IPS DF 6.9 (cell line): ENCODE data around the gene AKT3.
"Not testable (repeated sequence)": the region's sequence is repeated elsewhere in the genome, so short reads cannot be mapped to it uniquely, and the experiment has no call there.

Experiments used
- DNase-seq: peaks from one replicate; pipeline ENCODE4 v3.0.0-alpha.2; 2013; ENCODE audit warnings: low read depth, low spot score
- H3K27ac ChIP-seq: one replicate; pipeline ENCODE4 v1.5.1; 2013; ENCODE audit warnings: low read length, control low read depth
- H3K27me3 ChIP-seq: 2 replicates; pipeline ENCODE4 v1.6.1; 2013; ENCODE audit warnings: mild to moderate bottlenecking, low read length; ENCODE audit not compliant: control insufficient read depth, insufficient read depth
- H3K36me3 ChIP-seq: 2 replicates; pipeline ENCODE4 v1.6.1; 2013; ENCODE audit warnings: low read length; ENCODE audit not compliant: control insufficient read depth, insufficient read depth
- H3K4me1 ChIP-seq: 2 replicates; pipeline ENCODE4 v1.6.1; 2013; ENCODE audit warnings: low read length; ENCODE audit not compliant: control insufficient read depth, insufficient read depth
- H3K4me3 ChIP-seq: 2 replicates; pipeline ENCODE4 v1.5.1; 2013; ENCODE audit warnings: mild to moderate bottlenecking, low read length
- H3K9me3 ChIP-seq: 2 replicates; pipeline ENCODE4 v1.6.1; 2013; ENCODE audit warnings: low read length, inconsistent platforms; ENCODE audit not compliant: control insufficient read depth, insufficient read depth
- WGBS: extraction: QIAGEN DNeasy Blood & Tissue Kit; methylation state at CpG from one replicate; pipeline ENCODE4 v1.1.7; 2013; ENCODE audit warnings: mixed read lengths, missing lambda C conversion rate; ENCODE audit not compliant: insufficient read length, insufficient coverage; 5-methylcytosine and 5-hydroxymethylcytosine counted together

Gene AKT3

GRCh38 chr1:243807346-243807745 lies 42.7 kb downstream of the AKT3 start:
- DNase-seq, H3K4me1 ChIP-seq, H3K4me3 ChIP-seq, H3K27ac ChIP-seq, H3K27me3 ChIP-seq, H3K36me3 ChIP-seq, H3K9me3 ChIP-seq: not testable (repeated sequence)
- no CpG with 5 or more reads among the region's 11 CpGs for WGBS

- H3K27ac ChIP-seq, result no peak overlapping the region
- DNase-seq, result no peak
- peaks cover 2% of the 10 kb centered on the region; the same call in 1 of the 2 replicates for H3K9me3 ChIP-seq
- no peak overlapping the region for H3K4me3 ChIP-seq
- no peaks in the 10 kb centered on the region for H3K36me3 ChIP-seq
- H3K4me1 ChIP-seq, result no peaks in the 10 kb centered on the region
- no peaks in the 10 kb centered on the region for H3K27me3 ChIP-seq
These were observed 43.7 kb downstream of the AKT3 start for GRCh38 chr1:243806310-243806709.

GRCh38 chr1:243802736-243803135 lies 47.3 kb downstream of the AKT3 start:
- DNase-seq, result no peak
- Histone ChIP-seq H3K4me1 (no peaks in the 10 kb centered on the region), H3K4me3 (no peak overlapping the region), H3K36me3 (no peaks in the 10 kb centered on the region), H3K27me3 (no peaks in the 10 kb centered on the region), H3K27ac (no peak overlapping the region), H3K9me3 (peaks cover 2% of the 10 kb centered on the region; the same call in 1 of the 2 replicates)
- no CpG with 5 or more reads among the region's 3 CpGs for WGBS

GRCh38 chr1:243801378-243801777 lies 48.7 kb downstream of the AKT3 start:
- WGBS, result no CpG with 5 or more reads among the region's 1 CpG
- Histone ChIP-seq H3K27ac (no peak overlapping the region), H3K9me3 (no peaks in the 10 kb centered on the region), H3K36me3 (no peaks in the 10 kb centered on the region), H3K4me1 (no peaks in the 10 kb centered on the region), H3K4me3 (no peak overlapping the region), H3K27me3 (no peaks in the 10 kb centered on the region)
- no peak for DNase-seq

- Histone ChIP-seq H3K36me3 (no peaks in the 10 kb centered on the region), H3K4me3 (no peak overlapping the region), H3K9me3 (no peaks in the 10 kb centered on the region), H3K27ac (no peak overlapping the region), H3K4me1 (no peaks in the 10 kb centered on the region), H3K27me3 (no peaks in the 10 kb centered on the region)
- no peak for DNase-seq
These were observed 50.1 kb downstream of the AKT3 start for GRCh38 chr1:243799908-243800307.

- DNase-seq, result no peak
- H3K4me1 ChIP-seq, result no peaks in the 10 kb centered on the region
- no CpG with 5 or more reads among the region's 2 CpGs for WGBS
- H3K4me3 ChIP-seq, result no peak overlapping the region
- H3K27me3 ChIP-seq, result no peaks in the 10 kb centered on the region
- H3K27ac ChIP-seq, result no peak overlapping the region
- no peaks in the 10 kb centered on the region for H3K9me3 ChIP-seq
- H3K36me3 ChIP-seq, result no peaks in the 10 kb centered on the region
These were observed 51.3 kb downstream of the AKT3 start for GRCh38 chr1:243798726-243799125.

- Histone ChIP-seq H3K4me1 (no peaks in the 10 kb centered on the region), H3K4me3 (no peak overlapping the region), H3K27me3 (no peaks in the 10 kb centered on the region), H3K9me3 (no peaks in the 10 kb centered on the region), H3K27ac (no peak overlapping the region), H3K36me3 (no peaks in the 10 kb centered on the region)
- DNase-seq, result no peak
- WGBS, result no CpG with 5 or more reads among the region's 2 CpGs
These were observed 54.0 kb downstream of the AKT3 start for GRCh38 chr1:243796016-243796415.

- no CpG with 5 or more reads among the region's 2 CpGs for WGBS
- H3K4me3 ChIP-seq, result no peak overlapping the region
These were observed 56.7 kb downstream of the AKT3 start for GRCh38 chr1:243793298-243793697.

GRCh38 chr1:243792891-243793290 lies 57.2 kb downstream of the AKT3 start:
- Histone ChIP-seq H3K27me3 (no peaks in the 10 kb centered on the region), H3K9me3 (no peaks in the 10 kb centered on the region), H3K4me3 (no peak overlapping the region), H3K4me1 (no peaks in the 10 kb centered on the region), H3K36me3 (no peaks in the 10 kb centered on the region), H3K27ac (no peak overlapping the region)
- no peak for DNase-seq
- WGBS, result 100% methylated on average over 1 of the region's 3 CpGs

More at GRCh38 chr1:243793298-243793697, 56.7 kb downstream of the AKT3 start:
- Histone ChIP-seq H3K27me3 (no peaks in the 10 kb centered on the region), H3K9me3 (no peaks in the 10 kb centered on the region), H3K4me1 (no peaks in the 10 kb centered on the region), H3K27ac (no peak overlapping the region), H3K36me3 (no peaks in the 10 kb centered on the region)
- DNase-seq, result no peak

- no peaks in the 10 kb centered on the region for H3K36me3 ChIP-seq
- H3K4me3 ChIP-seq, result no peak overlapping the region
- H3K4me1 ChIP-seq, result no peaks in the 10 kb centered on the region
- no peaks in the 10 kb centered on the region for H3K9me3 ChIP-seq
- no peaks in the 10 kb centered on the region for H3K27me3 ChIP-seq
- whole genome bisulfite sequencing, result no CpG with 5 or more reads among the region's 2 CpGs
- H3K27ac ChIP-seq, result no peak overlapping the region
- DNase-seq, result no peak
These were observed 57.6 kb downstream of the AKT3 start for GRCh38 chr1:243792401-243792800.

GRCh38 chr1:243791586-243792267 lies 58.3 kb downstream of the AKT3 start:
- no peaks in the 10 kb centered on the region for H3K36me3 ChIP-seq

More at GRCh38 chr1:243791586-243792267, 58.3 kb downstream of the AKT3 start:
- no peaks in the 10 kb centered on the region for H3K27me3 ChIP-seq
- H3K4me3 ChIP-seq, result no peak overlapping the region
- no peaks in the 10 kb centered on the region for H3K4me1 ChIP-seq
- H3K9me3 ChIP-seq, result no peaks in the 10 kb centered on the region
- WGBS, result no CpG with 5 or more reads among the region's 4 CpGs
- no peak overlapping the region for H3K27ac ChIP-seq
- no peak for DNase-seq
